Measurements from ENCODE around the gene SSUH2.

Gene SSUH2

GRCh38 chr3:8639659-8640000 is 5.0 kb downstream of the SSUH2 start:
- no peak overlapping the region for H3K27ac Mint-ChIP-seq
- DNase-seq (ENCODE audit: low spot score in 2 of 2), result no peak
- peaks cover 14% of the 10 kb centered on the region for H3K27me3 Mint-ChIP-seq
- peaks cover 5% of the 10 kb centered on the region for H3K9me3 Mint-ChIP-seq
- no peaks in the 10 kb centered on the region for H3K36me3 Mint-ChIP-seq
- H3K4me3 Mint-ChIP-seq, result no peak overlapping the region
- no peaks in the 10 kb centered on the region for H3K4me1 Mint-ChIP-seq
- no peak for ATAC-seq (ENCODE audit: low read depth)

GRCh38 chr3:8638994-8639658 is 5.5 kb downstream of the SSUH2 start:
- H3K4me3 Mint-ChIP-seq, result no peak overlapping the region
- peaks cover 3% of the 10 kb centered on the region for H3K9me3 Mint-ChIP-seq
- no peak for ATAC-seq (ENCODE audit: low read depth)
- peaks cover 13% of the 10 kb centered on the region for H3K27me3 Mint-ChIP-seq
- H3K36me3 Mint-ChIP-seq, result no peaks in the 10 kb centered on the region
- no peak for DNase-seq (ENCODE audit: low spot score in 2 of 2)
- no peaks in the 10 kb centered on the region for H3K4me1 Mint-ChIP-seq
- H3K27ac Mint-ChIP-seq, result no peak overlapping the region

- no peak for ATAC-seq (ENCODE audit: low read depth)
- Mint-ChIP-seq H3K36me3 (no peaks in the 10 kb centered on the region), H3K9me3 (peaks cover 3% of the 10 kb centered on the region), H3K27ac (no peak overlapping the region), H3K4me3 (no peak overlapping the region), H3K4me1 (no peaks in the 10 kb centered on the region), H3K27me3 (peaks cover 12% of the 10 kb centered on the region)
- DNase-seq (ENCODE audit: low spot score in 2 of 2), result no peak
Observed at GRCh38 chr3:8637348-8637747, 7.2 kb downstream of the SSUH2 start.

GRCh38 chr3:8635631-8636030 is 9.0 kb downstream of the SSUH2 start:
- ATAC-seq (ENCODE audit: low read depth), result no peak
- Mint-ChIP-seq H3K36me3 (no peaks in the 10 kb centered on the region), H3K27ac (no peak overlapping the region), H3K27me3 (peaks cover 16% of the 10 kb centered on the region), H3K4me3 (no peak overlapping the region), H3K9me3 (peaks cover 3% of the 10 kb centered on the region), H3K4me1 (no peaks in the 10 kb centered on the region)
- no peak for DNase-seq (ENCODE audit: low spot score in 2 of 2)

GRCh38 chr3:8635125-8635524 is 9.5 kb downstream of the SSUH2 start:
- Mint-ChIP-seq H3K36me3 (no peaks in the 10 kb centered on the region), H3K4me3 (no peak overlapping the region)

GRCh38 chr3:8632402-8633237 is 12.0 kb downstream of the SSUH2 start:
- Mint-ChIP-seq H3K36me3 (no peaks in the 10 kb centered on the region), H3K4me1 (peaks cover 11% of the 10 kb centered on the region), H3K27ac (no peak overlapping the region), H3K4me3 (no peak overlapping the region), H3K9me3 (peaks cover 3% of the 10 kb centered on the region), H3K27me3 (peaks cover 16% of the 10 kb centered on the region)
- no peak for ATAC-seq (ENCODE audit: low read depth)
- no peak for DNase-seq (ENCODE audit: low spot score in 2 of 2)

More at GRCh38 chr3:8635125-8635524, 9.5 kb downstream of the SSUH2 start:
- DNase-seq (ENCODE audit: low spot score in 2 of 2), result no peak
- Mint-ChIP-seq H3K27ac (no peak overlapping the region), H3K4me1 (peaks cover under 1% of the 10 kb centered on the region), H3K9me3 (peaks cover 3% of the 10 kb centered on the region), H3K27me3 (peaks cover 13% of the 10 kb centered on the region)
- no peak for ATAC-seq (ENCODE audit: low read depth)

GRCh38 chr3:8631661-8632060 is 12.9 kb downstream of the SSUH2 start:
- H3K36me3 Mint-ChIP-seq, result no peaks in the 10 kb centered on the region
- ATAC-seq (ENCODE audit: low read depth) (no peak), DNase-seq (ENCODE audit: low spot score in 2 of 2) (no peak)
- peaks cover 11% of the 10 kb centered on the region for H3K4me1 Mint-ChIP-seq
- H3K27ac Mint-ChIP-seq, result no peak overlapping the region
- peaks cover 2% of the 10 kb centered on the region for H3K9me3 Mint-ChIP-seq
- H3K27me3 Mint-ChIP-seq, result peaks cover 14% of the 10 kb centered on the region
- no peak overlapping the region for H3K4me3 Mint-ChIP-seq

- no peak for DNase-seq (ENCODE audit: low spot score in 2 of 2)
- peak; percentile 45 for ATAC-seq (ENCODE audit: low read depth)
- peaks cover 12% of the 10 kb centered on the region for H3K27me3 Mint-ChIP-seq
- H3K4me3 Mint-ChIP-seq, result no peak overlapping the region
- H3K9me3 Mint-ChIP-seq, result no peaks in the 10 kb centered on the region
- peaks cover 11% of the 10 kb centered on the region for H3K4me1 Mint-ChIP-seq
- no peak overlapping the region for H3K27ac Mint-ChIP-seq
- H3K36me3 Mint-ChIP-seq, result no peaks in the 10 kb centered on the region
Observed at GRCh38 chr3:8629151-8630021, 15.2 kb downstream of the SSUH2 start.

GRCh38 chr3:8627949-8628348 is 16.6 kb downstream of the SSUH2 start:
- Mint-ChIP-seq H3K4me1 (peaks cover 14% of the 10 kb centered on the region), H3K9me3 (no peaks in the 10 kb centered on the region), H3K27me3 (peaks cover 16% of the 10 kb centered on the region), H3K36me3 (no peaks in the 10 kb centered on the region), H3K27ac (no peak overlapping the region), H3K4me3 (no peak overlapping the region)
- ATAC-seq (ENCODE audit: low read depth) (no peak), DNase-seq (ENCODE audit: low spot score in 2 of 2) (no peak)

GRCh38 chr3:8627201-8627940 is 17.2 kb downstream of the SSUH2 start:
- H3K27ac Mint-ChIP-seq, result no peak overlapping the region
- ATAC-seq (ENCODE audit: low read depth), result no peak
- no peak for DNase-seq (ENCODE audit: low spot score in 2 of 2)
- no peaks in the 10 kb centered on the region for H3K9me3 Mint-ChIP-seq
- peaks cover 16% of the 10 kb centered on the region for H3K27me3 Mint-ChIP-seq
- H3K36me3 Mint-ChIP-seq, result no peaks in the 10 kb centered on the region
- no peak overlapping the region for H3K4me3 Mint-ChIP-seq
- H3K4me1 Mint-ChIP-seq, result peaks cover 14% of the 10 kb centered on the region

GRCh38 chr3:8625991-8626390 is 18.6 kb downstream of the SSUH2 start:
- Mint-ChIP-seq H3K27me3 (peaks cover 12% of the 10 kb centered on the region), H3K4me1 (peaks cover 14% of the 10 kb centered on the region), H3K4me3 (no peak overlapping the region), H3K36me3 (no peaks in the 10 kb centered on the region), H3K27ac (no peak overlapping the region), H3K9me3 (no peaks in the 10 kb centered on the region)
- DNase-seq (ENCODE audit: low spot score in 2 of 2), result no peak
- ATAC-seq (ENCODE audit: low read depth), result no peak

- H3K27me3 Mint-ChIP-seq, result peaks cover 12% of the 10 kb centered on the region
- H3K4me3 Mint-ChIP-seq, result no peak overlapping the region
- H3K4me1 Mint-ChIP-seq, result peaks cover 11% of the 10 kb centered on the region
- H3K27ac Mint-ChIP-seq, result no peak overlapping the region
- ATAC-seq (ENCODE audit: low read depth), result no peak
- no peak for DNase-seq (ENCODE audit: low spot score in 2 of 2)
- H3K9me3 Mint-ChIP-seq, result peaks cover 1% of the 10 kb centered on the region
- no peaks in the 10 kb centered on the region for H3K36me3 Mint-ChIP-seq
Observed at GRCh38 chr3:8624612-8625011, 20.0 kb downstream of the SSUH2 start.

- ATAC-seq (ENCODE audit: low read depth), result no peak
- H3K4me1 Mint-ChIP-seq, result peaks cover 6% of the 10 kb centered on the region
- H3K27ac Mint-ChIP-seq, result no peak overlapping the region
- H3K27me3 Mint-ChIP-seq, result peaks cover 12% of the 10 kb centered on the region
- H3K36me3 Mint-ChIP-seq, result no peaks in the 10 kb centered on the region
- peaks cover 4% of the 10 kb centered on the region for H3K9me3 Mint-ChIP-seq
- DNase-seq (ENCODE audit: low spot score in 2 of 2), result no peak
- no peak overlapping the region for H3K4me3 Mint-ChIP-seq
Observed at GRCh38 chr3:8623741-8624140, 20.9 kb downstream of the SSUH2 start.
